Lung (tissue), 5 donors: ENCODE data around the gene ZNF653. TPM values are rescaled to one million over a fixed set of nuclear protein-coding genes. Genes with fewer than 3 reads are reported as not detected.

ENCODE experiments used
- polyA plus RNA-seq, 2 donors: library from polyadenylated mRNA; stranded (reverse); fragments of 200-250 nt; gene quantifications; one replicate each; pipeline ENCODE4 v1.2.1, GENCODE V29; 2013
- small RNA-seq: library from RNA; depleted of rRNA; stranded (forward); fragments of <200 nt; gene quantifications from one replicate; pipeline ENCODE3, GENCODE V24; 2014; ENCODE audit warnings: low replicate concordance
- total RNA-seq, 2 donors: library from RNA; depleted of rRNA in 1 of 2; stranded (reverse); fragments of >200 nt in 1 of 2; gene quantifications; one replicate each; pipeline ENCODE4 v1.2.1, GENCODE V29; 2014 to 2021
- donor health status: Bipolar disorder and iron deficiency.
- donor health status: healthy.
- donor health status: DM: yes; HTN: yes; CAD: no.

The ZNF653 gene
- total and polyA plus RNA-seq, 4 donors, result 5.4 to 12.9 (median 9.0) TPM

Small RNAs within 50 kb of the gene (small RNA-seq; reads per million reads assigned to genes)
- gene MIR7974, result 0.13 reads per million
- 0.29 reads per million, percentile 32 among the genes with 10 or more reads in this experiment for gene RN7SL833P

Other genes starting within 250 kb of the ZNF653 start
- gene DOCK6, start 243.3 kb downstream of the ZNF653 start, total RNA-seq, result 100 to 1,000 TPM in 1 of 2 donors, 10 to 100 TPM in 1; 60.2 to 129 TPM
- 10 to 100 TPM; 38.6 to 87.3 TPM for gene DOCK6, start 243.3 kb downstream of the ZNF653 start, polyA plus RNA-seq
- not detected for gene TSPAN16, start 209.7 kb downstream of the ZNF653 start, total RNA-seq
- gene TSPAN16, start 209.7 kb downstream of the ZNF653 start, polyA plus RNA-seq, result not detected
- gene RAB3D, start 166.2 kb downstream of the ZNF653 start, total RNA-seq, result 10 to 100 TPM; 28.0 to 73.2 TPM
- 10 to 100 TPM; 16.0 to 18.6 TPM for gene RAB3D, start 166.2 kb downstream of the ZNF653 start, polyA plus RNA-seq
- gene TMEM205, start 159.6 kb downstream of the ZNF653 start, total RNA-seq, result 100 to 1,000 TPM; 101 to 125 TPM
- 100 to 1,000 TPM; 129 to 166 TPM for gene TMEM205, start 159.6 kb downstream of the ZNF653 start, polyA plus RNA-seq
- 10 to 100 TPM; 25.8 to 26.5 TPM for gene CCDC159, start 159.3 kb downstream of the ZNF653 start, total RNA-seq
- gene CCDC159, start 159.3 kb downstream of the ZNF653 start, polyA plus RNA-seq, result 10 to 100 TPM; 40.9 to 55.2 TPM
- 10 to 100 TPM in 1 of 2 donors, 1 to 10 TPM in 1; 9.1 to 33.2 TPM for gene PLPPR2, start 150.4 kb downstream of the ZNF653 start, total RNA-seq
- gene PLPPR2, start 150.4 kb downstream of the ZNF653 start, polyA plus RNA-seq, result 10 to 100 TPM; 15.3 to 35.1 TPM
- 1 to 10 TPM; 1.1 to 4.1 TPM for gene SWSAP1, start 131.2 kb downstream of the ZNF653 start, total RNA-seq
- gene SWSAP1, start 131.2 kb downstream of the ZNF653 start, polyA plus RNA-seq, result 1 to 10 TPM; 3.5 to 4.0 TPM
- 10 to 100 TPM; 14.5 to 20.6 TPM for gene EPOR, start 121.5 kb downstream of the ZNF653 start, total RNA-seq
- gene EPOR, start 121.5 kb downstream of the ZNF653 start, polyA plus RNA-seq, result 10 to 100 TPM in 1 of 2 donors, 1 to 10 TPM in 1; 8.7 to 14.7 TPM
- gene RGL3, start 86.5 kb downstream of the ZNF653 start, total RNA-seq, result 10 to 100 TPM; 35.2 to 45.2 TPM
- gene RGL3, start 86.5 kb downstream of the ZNF653 start, polyA plus RNA-seq, result 10 to 100 TPM; 10.4 to 39.3 TPM
- 1 to 10 TPM; 3.9 to 9.8 TPM for gene ODAD3, start 70.7 kb downstream of the ZNF653 start, total RNA-seq
- 1 to 10 TPM; 2.0 to 4.5 TPM for gene ODAD3, start 70.7 kb downstream of the ZNF653 start, polyA plus RNA-seq
- gene PRKCSH, start 70.2 kb downstream of the ZNF653 start, total RNA-seq, result 100 to 1,000 TPM; 115 to 315 TPM
- 100 to 1,000 TPM; 142 to 174 TPM for gene PRKCSH, start 70.2 kb downstream of the ZNF653 start, polyA plus RNA-seq
- gene ELAVL3, start 24.8 kb downstream of the ZNF653 start, total RNA-seq, result under 1 TPM in 1 of 2 donors, not detected in 1; 0.34 TPM
- under 1 TPM in 1 of 2 donors, not detected in 1; 0.15 TPM for gene ELAVL3, start 24.8 kb downstream of the ZNF653 start, polyA plus RNA-seq
- gene ECSIT, start 23.3 kb upstream of the ZNF653 start, total RNA-seq, result 10 to 100 TPM; 31.7 to 46.4 TPM
- 10 to 100 TPM; 34.4 to 58.8 TPM for gene ECSIT, start 23.3 kb upstream of the ZNF653 start, polyA plus RNA-seq
- 10 to 100 TPM; 16.5 to 34.9 TPM for gene CNN1, start 33.0 kb upstream of the ZNF653 start, total RNA-seq
- 10 to 100 TPM; 17.2 to 27.8 TPM for gene CNN1, start 33.0 kb upstream of the ZNF653 start, polyA plus RNA-seq
- gene ELOF1, start 53.4 kb upstream of the ZNF653 start, total RNA-seq, result 10 to 100 TPM; 19.2 to 64.2 TPM
- 10 to 100 TPM; 56.9 to 82.8 TPM for gene ELOF1, start 53.4 kb upstream of the ZNF653 start, polyA plus RNA-seq
- 100 to 1,000 TPM in 1 of 2 donors, 10 to 100 TPM in 1; 22.5 to 184 TPM for gene ACP5, start 71.8 kb upstream of the ZNF653 start, total RNA-seq
- 100 to 1,000 TPM in 1 of 2 donors, 10 to 100 TPM in 1; 95.6 to 301 TPM for gene ACP5, start 71.8 kb upstream of the ZNF653 start, polyA plus RNA-seq
- gene ZNF627, start 91.6 kb upstream of the ZNF653 start, total RNA-seq, result 10 to 100 TPM; 10.2 to 30.6 TPM
- 1 to 10 TPM; 4.8 to 7.4 TPM for gene ZNF627, start 91.6 kb upstream of the ZNF653 start, polyA plus RNA-seq
- gene ZNF823, start 233.1 kb upstream of the ZNF653 start, total RNA-seq, result 10 to 100 TPM in 1 of 2 donors, 1 to 10 TPM in 1; 5.2 to 13.1 TPM
- gene ZNF823, start 233.1 kb upstream of the ZNF653 start, polyA plus RNA-seq, result 1 to 10 TPM; 2.4 to 4.6 TPM